Naive thymus-derived CD4-positive, alpha-beta T cell (primary cell): ENCODE measurements around the gene CORO2A. TPM values are rescaled to one million over a fixed set of nuclear protein-coding genes. Genes with fewer than 3 reads are reported as not detected.

Source experiments
- ATAC-seq: fragments of 150-1000 bp; cut with Tn5 transposase; 2 replicates; pipeline ENCODE4 v1.10.0; 2021; ENCODE audit warnings: mild to moderate bottlenecking, moderate library complexity
- CTCF ChIA-PET: fragments of 350-600 bp; sonication (Branson Sonifier 250); formaldehyde crosslinking; loops from one replicate; lab custom pipeline; 2021; ENCODE audit warnings: antibody characterized with exemption; lab: Charles Lee
- POLR2A ChIA-PET: fragments of 350-600 bp; sonication (Branson Sonifier 250); formaldehyde crosslinking; loops from one replicate; lab custom pipeline; 2021; ENCODE audit warnings: antibody characterized with exemption, inconsistent platforms; lab: Charles Lee
- DNase-seq, 9 donors: peaks; one replicate each; pipeline versions ENCODE4 v3.0.0 to v3.0.0-alpha.2; 2020 to 2022; ENCODE audit warnings: mixed read lengths in 1 of 9
- H3K27ac ChIP-seq: one replicate; pipeline ENCODE4 v1.7.0; 2013; ENCODE audit warnings: mild to moderate bottlenecking, low read depth, low read length, moderate library complexity
- H3K27me3 ChIP-seq, 2 donors: one replicate each; pipeline ENCODE4 v1.7.0; 2013; ENCODE audit warnings: low read length in 2 of 2, mild to moderate bottlenecking in 2 of 2, moderate library complexity in 2 of 2; ENCODE audit not compliant: control insufficient read depth in 2 of 2, insufficient read depth in 2 of 2
- H3K36me3 ChIP-seq, 3 experiments: 1 replicate in 2 of 3; 2 replicates in 1 of 3; pipeline ENCODE4 v1.7.0; 2013; ENCODE audit warnings: low read length in 3 of 3, mild to moderate bottlenecking in 3 of 3, moderate library complexity in 1 of 3; ENCODE audit not compliant: insufficient read depth in 3 of 3, control insufficient read depth in 2 of 3
- H3K4me1 ChIP-seq, 2 donors: one replicate each; pipeline ENCODE4 v1.7.0; 2013; ENCODE audit warnings: low read length in 2 of 2, mild to moderate bottlenecking in 2 of 2, moderate library complexity in 1 of 2; ENCODE audit not compliant: control insufficient read depth in 2 of 2, insufficient read depth in 2 of 2
- H3K4me3 ChIP-seq: 2 replicates; pipeline ENCODE4 v1.7.0; 2013; ENCODE audit warnings: mild to moderate bottlenecking, low read length
- H3K9me3 ChIP-seq, 3 experiments: 1 replicate in 2 of 3; 2 replicates in 1 of 3; pipeline ENCODE4 v1.7.0; 2013; ENCODE audit warnings: low read length in 3 of 3; ENCODE audit not compliant: control insufficient read depth in 2 of 3
- H3K27ac Mint-ChIP-seq, 9 donors: one replicate each; pipeline ENCODE4 v1.8.0; 2020 to 2022; ENCODE audit warnings: mixed read lengths in 9 of 9, mild to moderate bottlenecking in 8 of 9, moderate library complexity in 5 of 9, inconsistent platforms in 2 of 9
- H3K27me3 Mint-ChIP-seq, 5 donors: one replicate each; pipeline ENCODE4 v1.8.0; 2021 to 2022; ENCODE audit warnings: mixed read lengths in 5 of 5, mild to moderate bottlenecking in 1 of 5
- H3K36me3 Mint-ChIP-seq, 5 donors: one replicate each; pipeline ENCODE4 v1.8.0; 2020 to 2022; ENCODE audit warnings: mixed read lengths in 5 of 5, mild to moderate bottlenecking in 3 of 5, inconsistent platforms in 1 of 5
- H3K4me1 Mint-ChIP-seq, 7 donors: one replicate each; pipeline ENCODE4 v1.8.0; 2020 to 2022; ENCODE audit warnings: mixed read lengths in 7 of 7, mild to moderate bottlenecking in 3 of 7, inconsistent platforms in 1 of 7
- H3K4me3 Mint-ChIP-seq, 10 donors: one replicate each; pipeline ENCODE4 v1.8.0; 2020 to 2022; ENCODE audit warnings: mild to moderate bottlenecking in 10 of 10, mixed read lengths in 10 of 10, moderate library complexity in 6 of 10, inconsistent platforms in 2 of 10
- H3K9me3 Mint-ChIP-seq, 11 donors: one replicate each; pipeline ENCODE4 v1.8.0; 2020 to 2022; ENCODE audit warnings: mixed read lengths in 11 of 11, mild to moderate bottlenecking in 4 of 11, inconsistent platforms in 1 of 11, moderate library complexity in 1 of 11
- intact Hi-C, 2 donors: fragments of 100-400 bp; cut with micrococcal nuclease; formaldehyde crosslinking; loops; one replicate each; pipeline ENCODE4 v1.15.1; 2023
- polyA plus RNA-seq, 2 donors: library from polyadenylated mRNA; unstranded; fragments of 300-500 nt; fragmentation: Illumina TruSeq; gene quantifications; one replicate each; pipeline ENCODE4 v1.2.3, GENCODE V29; 2021
- total RNA-seq, 6 experiments: library from RNA in 5 of 6; stranded (reverse) in 5 of 6; gene quantifications; 1 replicate in 5 of 6; 2 replicates in 1 of 6; pipeline ENCODE4 v1.2.3 and lab custom pipeline; 2021 to 2026

CORO2A gene
- total and polyA plus RNA-seq, 7 experiments from 2014 or later, result 3.0 to 9.7 (median 7.7) TPM

DNA sequence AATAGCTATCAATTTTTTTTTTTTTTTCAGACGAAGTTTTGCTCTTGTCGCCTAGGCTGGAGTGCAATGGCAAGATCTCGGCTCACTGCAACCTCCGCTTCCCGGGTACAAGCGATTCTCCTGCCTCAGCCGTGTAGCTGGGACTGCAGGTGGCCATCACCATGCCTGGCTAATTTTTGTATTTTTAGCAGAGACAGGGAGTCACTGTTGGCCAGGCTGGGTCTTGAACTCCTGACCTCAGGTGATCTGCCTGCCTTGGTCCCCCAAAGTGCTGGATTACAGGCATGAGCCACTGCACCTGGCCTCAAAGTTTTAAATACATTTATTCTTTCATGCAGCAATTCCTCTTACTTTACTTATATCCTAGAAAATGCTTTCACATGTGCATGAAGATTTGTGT is 91.0 kb downstream of the CORO2A start:
- Mint-ChIP-seq H3K4me3 (peak overlapping the region; percentile 66 to 86 (median 77)), H3K9me3 (peaks cover 0 to 4% (median 0%) of the 10 kb centered on the region in 11 donors), H3K27ac (peak overlapping the region; percentile 87 to 99 (median 95)), H3K27me3 (no peaks in the 10 kb centered on the region), H3K4me1 (peaks cover 52 to 97% (median 87%) of the 10 kb centered on the region in 7 donors), H3K36me3 (peaks cover 12 to 61% (median 33%) of the 10 kb centered on the region in 5 donors)
- no peak for ATAC-seq
- Histone ChIP-seq H3K4me1 (peaks cover 85 to 88% of the 10 kb centered on the region in 2 donors), H3K27ac (peak overlapping the region; percentile 78), H3K36me3 (peaks cover 0 to 32% (median 4%) of the 10 kb centered on the region in 3 experiments), H3K27me3 (no peaks in the 10 kb centered on the region), H3K9me3 (no peaks in the 10 kb centered on the region), H3K4me3 (peak overlapping the region; percentile 8)
- ChIA-PET POLR2A (interaction anchor here (0.5 to 9.9 kb wide), 24 partner anchors 7 to 270 kb away, joined by 3 to 80 read pairs (median 6); partner anchors contain the start of genes ANP32B, CORO2A, NANS and TBC1D2), CTCF (interaction anchor here (0.7 to 2.0 kb wide), 15 partner anchors 9 to 715 kb away, joined by 3 to 21 read pairs (median 4); partner anchors contain the start of genes CORO2A, NANS and TRIM14)
- DNase-seq, result no peak
- intact Hi-C loops, result loop anchor here (1.0 to 5.0 kb wide), 4 partner anchors 8 to 1684 kb away; partner anchors contain the start of genes ANP32B (in 1 of the 2), NCBP1 (in 1 of the 2), TSTD2 (in 1 of the 2) and ZNF367 (in 1 of the 2)

DNA sequence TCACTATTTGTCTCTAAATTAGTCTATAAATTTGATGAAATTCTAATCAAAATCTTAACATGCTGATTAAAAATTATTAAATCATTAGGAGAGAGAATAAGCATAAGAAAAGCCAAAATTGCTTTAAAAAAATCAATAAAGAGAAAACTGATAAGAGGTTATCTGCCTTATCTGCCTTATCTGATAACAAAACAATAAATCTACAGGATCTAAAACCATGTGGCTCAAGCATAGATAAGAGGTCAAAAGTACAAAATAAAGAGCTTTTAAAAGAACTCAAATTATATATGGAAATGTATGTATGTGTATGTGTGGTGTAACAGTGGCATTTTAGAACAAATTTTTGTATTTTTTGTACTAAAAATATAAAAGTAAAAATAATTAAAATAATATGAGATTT is 92.0 kb downstream of the CORO2A start:
- Histone ChIP-seq H3K9me3 (no peaks in the 10 kb centered on the region), H3K36me3 (peaks cover 3 to 41% (median 4%) of the 10 kb centered on the region in 3 experiments), H3K27ac (peak overlapping the region; percentile 72), H3K27me3 (no peaks in the 10 kb centered on the region), H3K4me3 (no peak overlapping the region), H3K4me1 (peaks cover 76 to 78% of the 10 kb centered on the region in 2 donors)
- Mint-ChIP-seq H3K4me3 (peak overlapping the region; percentile 37 to 77 (median 64)), H3K27me3 (no peaks in the 10 kb centered on the region), H3K27ac (peak overlapping the region; percentile 87 to 99 (median 95)), H3K4me1 (peaks cover 47 to 96% (median 87%) of the 10 kb centered on the region in 7 donors), H3K36me3 (peaks cover 13 to 61% (median 35%) of the 10 kb centered on the region in 5 donors), H3K9me3 (peaks cover 0 to 4% (median 0%) of the 10 kb centered on the region in 11 donors)
- ChIA-PET POLR2A (interaction anchor here (0.5 to 4.0 kb wide), 6 partner anchors 14 to 166 kb away, joined by 3 to 80 read pairs (median 11); partner anchors contain the start of genes CORO2A, TBC1D2 and TRIM14), CTCF (interaction anchor here (1.0 to 2.1 kb wide), 5 partner anchors 8 to 156 kb away, joined by 3 to 11 read pairs (median 5); partner anchors contain the start of genes NANS and TRIM14)
- DNase-seq, result no peak
- no peak for ATAC-seq
- intact Hi-C loops, result loop anchor here (5.0 kb wide), 3 partner anchors 118 to 1683 kb away; partner anchors contain the start of genes ANP32B (in 1 of the 2), NCBP1 (in 1 of the 2), TSTD2 (in 1 of the 2) and ZNF367 (in 1 of the 2)

DNA sequence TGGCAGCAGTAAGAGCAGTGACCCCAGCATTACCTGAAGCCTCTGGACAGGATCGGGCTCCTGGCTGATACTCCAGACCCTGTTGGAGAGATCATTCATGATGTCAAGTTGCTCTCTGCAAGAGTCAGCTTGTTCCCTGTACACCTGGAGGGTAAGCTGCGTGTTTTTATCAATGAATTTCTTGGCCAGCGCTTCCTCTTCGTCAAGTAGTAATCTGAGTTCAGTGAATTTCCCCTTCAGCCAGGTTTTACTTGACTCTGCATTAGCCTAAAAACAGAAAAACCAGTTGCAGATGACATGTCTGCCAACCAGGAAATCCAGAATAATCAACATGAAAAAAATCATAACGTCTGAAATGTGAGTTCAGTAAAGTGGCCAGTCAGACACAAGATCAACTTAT is 92.5 kb downstream of the CORO2A start:
- Histone ChIP-seq H3K36me3 (peaks cover 3 to 44% (median 4%) of the 10 kb centered on the region in 3 experiments), H3K9me3 (no peaks in the 10 kb centered on the region), H3K27ac (peak overlapping the region; percentile 72), H3K4me3 (peak overlapping the region; percentile 10), H3K4me1 (peaks cover 70 to 75% of the 10 kb centered on the region in 2 donors), H3K27me3 (no peaks in the 10 kb centered on the region)
- Mint-ChIP-seq H3K27me3 (no peaks in the 10 kb centered on the region), H3K4me1 (peaks cover 46 to 96% (median 87%) of the 10 kb centered on the region in 7 donors), H3K4me3 (peak overlapping the region; percentile 53 to 86 (median 68)), H3K36me3 (peaks cover 17 to 60% (median 38%) of the 10 kb centered on the region in 5 donors), H3K27ac (peak overlapping the region; percentile 87 to 99 (median 95)), H3K9me3 (peaks cover 0 to 4% (median 0%) of the 10 kb centered on the region in 11 donors)
- peak in 1 of 9 donors; percentile 39 for DNase-seq
- ATAC-seq, result no peak
- POLR2A ChIA-PET, result interaction anchor here (0.5 to 4.0 kb wide), 6 partner anchors 14 to 166 kb away, joined by 3 to 80 read pairs (median 11); partner anchors contain the start of genes CORO2A, TBC1D2 and TRIM14
- intact Hi-C loops, result loop anchor here (5.0 kb wide), 3 partner anchors 118 to 1683 kb away; partner anchors contain the start of genes ANP32B (in 1 of the 2), NCBP1 (in 1 of the 2), TSTD2 (in 1 of the 2) and ZNF367 (in 1 of the 2)
- CTCF ChIA-PET, result interaction anchor here (1.0 to 2.1 kb wide), 3 partner anchors 19 to 157 kb away, joined by 3 to 6 read pairs (median 4); partner anchors contain the start of genes NANS and TRIM14

DNA sequence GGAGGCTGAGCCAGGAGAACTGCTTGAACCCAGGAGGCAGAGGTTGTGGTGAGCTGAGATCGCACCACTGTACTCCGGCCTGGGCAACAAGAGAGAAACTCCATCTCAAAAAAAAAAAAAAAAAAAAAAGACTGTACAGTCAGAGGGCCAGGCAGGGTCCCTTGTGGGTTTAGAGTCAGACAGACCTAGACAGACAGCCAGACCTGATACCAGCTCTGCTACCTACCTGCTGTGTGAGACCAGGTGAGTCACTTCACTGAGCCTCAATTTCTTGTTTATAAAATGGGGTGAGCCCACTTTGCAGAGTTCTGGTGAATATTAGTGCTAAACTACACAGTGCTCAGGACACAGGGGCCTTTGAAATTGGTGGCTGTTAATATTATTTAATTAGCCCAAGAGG is 93.1 kb downstream of the CORO2A start:
- H3K27me3 ChIP-seq, result no peaks in the 10 kb centered on the region
- no peaks in the 10 kb centered on the region for H3K27me3 Mint-ChIP-seq
- H3K4me1 ChIP-seq, result peaks cover 64 to 69% of the 10 kb centered on the region in 2 donors
- DNase-seq (no peak), ATAC-seq (no peak)
- peaks cover 0 to 2% (median 0%) of the 10 kb centered on the region in 11 donors for H3K9me3 Mint-ChIP-seq
- H3K9me3 ChIP-seq, result no peaks in the 10 kb centered on the region
- peaks cover 14 to 61% (median 38%) of the 10 kb centered on the region in 5 donors for H3K36me3 Mint-ChIP-seq
- H3K4me3 ChIP-seq, result peak overlapping the region; percentile 10
- H3K4me1 Mint-ChIP-seq, result peaks cover 43 to 96% (median 87%) of the 10 kb centered on the region in 7 donors
- ChIA-PET CTCF (interaction anchor here (1.0 to 2.1 kb wide), 2 partner anchors 19 to 157 kb away, joined by 3 to 6 read pairs; partner anchors contain the start of gene TRIM14), POLR2A (interaction anchor here (3.7 to 4.0 kb wide), 2 partner anchors 20 to 157 kb away, joined by 19 to 80 read pairs; partner anchors contain the start of genes TBC1D2 and TRIM14)
- H3K27ac ChIP-seq, result peak overlapping the region; percentile 72
- peaks cover 4 to 49% (median 5%) of the 10 kb centered on the region in 3 experiments for H3K36me3 ChIP-seq
- peak overlapping the region; percentile 87 to 99 (median 95) for H3K27ac Mint-ChIP-seq
- H3K4me3 Mint-ChIP-seq, result peak overlapping the region in 9 of 10 donors; percentile 53 to 77 (median 67)
- intact Hi-C loops, result no loop called here

DNA sequence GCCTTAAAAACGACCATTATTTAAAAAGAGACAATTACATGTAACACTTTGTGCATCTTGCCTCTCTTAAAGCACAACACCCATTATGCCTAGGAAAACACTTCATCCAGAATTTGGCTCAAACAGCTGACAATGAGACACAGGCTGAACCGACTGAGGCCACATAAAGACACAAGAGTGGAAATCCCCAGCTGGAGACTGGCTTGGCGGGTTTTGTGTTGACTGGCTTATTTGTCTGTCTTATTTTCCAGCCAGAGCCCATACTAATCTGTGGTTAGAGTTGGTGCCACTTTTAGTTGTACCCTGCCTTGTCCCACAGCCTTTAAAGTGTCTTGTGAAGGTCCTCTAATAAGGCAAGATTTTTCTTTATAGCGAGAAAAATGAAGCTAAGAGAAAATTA is 94.6 kb downstream of the CORO2A start:
- POLR2A ChIA-PET, result interaction anchor here (0.9 to 7.8 kb wide), 10 partner anchors 8 to 176 kb away, joined by 3 to 73 read pairs (median 5); partner anchors contain the start of genes CORO2A, TBC1D2, TRIM14 and TRMO
- Mint-ChIP-seq H3K4me1 (peaks cover 40 to 98% (median 87%) of the 10 kb centered on the region in 7 donors), H3K27me3 (no peaks in the 10 kb centered on the region), H3K4me3 (peak overlapping the region in 7 of 10 donors; percentile 16 to 55 (median 28)), H3K27ac (peak overlapping the region; percentile 54 to 99 (median 94)), H3K36me3 (peaks cover 12 to 59% (median 46%) of the 10 kb centered on the region in 5 donors), H3K9me3 (peaks cover 0 to 1% (median 0%) of the 10 kb centered on the region in 11 donors)
- intact Hi-C loops, result loop anchor here in 1 of 2 donors (1.0 kb wide), 2 partner anchors 10 to 23 kb away; no protein-coding TSS in a partner anchor
- peak overlapping the region; percentile 12 for H3K4me3 ChIP-seq
- CTCF ChIA-PET, result interaction anchor here (1.0 to 2.1 kb wide), 3 partner anchors 19 to 24 kb away, joined by 3 to 9 read pairs (median 5); no protein-coding TSS in a partner anchor
- peak overlapping the region; percentile 46 for H3K27ac ChIP-seq
- DNase-seq (peak in 2 of 9 donors; percentile 51 to 54), ATAC-seq (no peak)
- peaks cover 50 to 65% of the 10 kb centered on the region in 2 donors for H3K4me1 ChIP-seq
- no peaks in the 10 kb centered on the region for H3K9me3 ChIP-seq
- H3K27me3 ChIP-seq, result no peaks in the 10 kb centered on the region
- peaks cover 4 to 52% (median 6%) of the 10 kb centered on the region in 3 experiments for H3K36me3 ChIP-seq
